ENCODE data around the gene PLXNB2. TPM values are rescaled to one million over a fixed set of nuclear protein-coding genes. Genes with fewer than 3 reads are reported as not detected.
A peak's percentile ranks its signal among the peaks of the same experiment; 100 is the strongest.

The PLXNB2 gene
- polyA plus RNA-seq, 1 of the 3 experiments (the other 2 are of a cell fraction): 108 TPM

DNA sequence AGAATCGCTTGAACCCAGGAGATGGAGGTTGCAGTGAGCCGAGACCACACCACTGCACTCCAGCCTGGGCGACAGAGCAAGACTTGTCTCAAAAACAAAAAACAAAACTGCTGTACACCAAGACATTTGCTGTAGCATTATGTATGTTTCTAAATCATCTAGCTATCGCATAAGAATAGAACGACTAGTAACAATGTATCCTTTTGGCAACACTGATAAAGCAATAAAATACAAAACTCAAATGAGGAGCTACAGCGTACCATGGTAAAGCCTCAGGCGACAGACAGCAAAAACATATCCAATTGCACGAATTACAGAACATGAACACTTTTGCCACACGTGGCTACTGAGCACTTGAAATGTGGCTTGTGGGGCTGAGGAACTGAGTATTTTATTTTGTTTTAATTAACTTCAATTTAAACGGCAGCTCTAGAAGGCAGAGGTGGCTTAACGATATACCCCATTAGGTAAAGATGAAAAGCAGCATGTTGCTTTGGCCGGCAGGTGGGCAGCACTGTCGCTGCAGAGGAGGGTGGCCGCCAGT lies 65.0 kb downstream of the PLXNB2 start:
- Histone ChIP-seq H3K9me3 (no peaks in the 10 kb centered on the region), H4K20me1 (ENCODE audit: insufficient read depth) (peaks cover 33% of the 10 kb centered on the region), H3F3A (replicated peaks; ENCODE audit: insufficient read depth) (peaks cover 13% of the 10 kb centered on the region), H3K4me1 (ENCODE audit: control insufficient read depth in 1 of 2, insufficient read depth in 2 of 2, low read depth in 1 of 2, low read length in 1 of 2) (peaks cover 5 to 39% of the 10 kb centered on the region in 2 experiments; a peak in 2 of 4 replicates), H3K27ac (ENCODE audit: low read depth in 2 of 2, low read length in 1 of 2) (no peak overlapping the region), H3K27me3 (ENCODE audit: insufficient read depth) (no peaks in the 10 kb centered on the region), H3K9me2 (no peaks in the 10 kb centered on the region), H3K36me3 (replicated peaks in 1 of 2; ENCODE audit: control insufficient read depth in 1 of 2, insufficient read depth in 2 of 2, low read length in 1 of 2) (peaks cover 3 to 22% of the 10 kb centered on the region in 2 experiments), H3K9ac (peak overlapping the region; percentile 84; the same call in 1 of the 2 replicates), H2AFZ (ENCODE audit: low read depth) (no peak overlapping the region), H3K79me2 (ENCODE audit: insufficient read depth) (peaks cover 89% of the 10 kb centered on the region), H3K4me3 (ENCODE audit: low read depth in 2 of 2, low read length in 1 of 2) (peak overlapping the region; percentile 84 to 92), H3K4me2 (peak overlapping the region; percentile 85)
- no peak for DNase-seq
- no peak for TF ChIP-seq RFX5 (IDR thresholded peaks at IDR 0.05; ENCODE audit: low read length)
- no peak for TF ChIP-seq TCF12 (IDR thresholded peaks at IDR 0.05)
- peak; percentile 62; the same call in 1 of the 2 replicates for TF ChIP-seq MXI1 (IDR thresholded peaks at IDR 0.05; ENCODE audit: low read depth, low read length)
- POLR2A ChIA-PET: interaction anchor here (0.7 to 0.9 kb wide), 2 partner anchors 75 to 266 kb away, joined by 3 read pairs; partner anchors contain the start of gene NCAPH2
- WGBS (ENCODE audit: low lambda C conversion rate): 55% methylated on average over 14 of the region's 14 CpGs
- CTCF ChIA-PET: interaction anchor here (0.9 to 3.7 kb wide), 10 partner anchors 9 to 116 kb away, joined by 3 to 38 read pairs (median 4); partner anchors contain the start of genes HDAC10 and PLXNB2

DNA sequence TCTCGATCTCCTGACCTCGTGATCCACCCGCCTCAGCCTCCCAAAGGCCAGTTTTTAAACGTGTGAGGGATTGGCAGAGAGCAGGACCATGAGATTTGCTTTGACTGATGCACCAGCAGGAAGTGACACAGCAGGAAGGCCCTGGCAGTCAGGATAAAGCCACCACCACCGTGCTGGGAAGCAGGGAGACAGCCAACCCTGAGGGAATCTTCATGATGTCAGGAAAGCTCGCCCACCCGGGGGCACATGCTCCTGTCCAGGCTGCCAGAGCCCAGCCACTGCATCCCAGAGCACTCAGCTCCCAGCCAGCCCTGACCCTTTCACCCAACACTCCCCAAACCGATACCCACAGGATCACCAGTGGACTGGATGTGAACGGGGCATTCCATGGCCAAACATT lies 68.7 kb downstream of the PLXNB2 start:
- no peak overlapping the region for H3K4me3 ChIP-seq (ENCODE audit: low read depth in 2 of 2, low read length in 1 of 2)
- H3K9ac ChIP-seq: no peak overlapping the region
- DNase-seq: no peak
- TF ChIP-seq NRF1 (IDR thresholded peaks at IDR 0.05; ENCODE audit: low read depth, low read length): no peak
- no peak for TF ChIP-seq MEF2A (IDR thresholded peaks at IDR 0.05; ENCODE audit: borderline replicate concordance, low read depth)
- no peak for TF ChIP-seq FOXM1 (IDR thresholded peaks at IDR 0.05; ENCODE audit: low read depth)
- TF ChIP-seq NFIC (IDR thresholded peaks at IDR 0.05; ENCODE audit: borderline replicate concordance): no peak
- H3K27me3 ChIP-seq (ENCODE audit: insufficient read depth): no peaks in the 10 kb centered on the region
- no peak overlapping the region for H3K4me2 ChIP-seq
- no peaks in the 10 kb centered on the region for H3K9me3 ChIP-seq
- peaks cover 4 to 8% of the 10 kb centered on the region in 2 experiments for H3K36me3 ChIP-seq (replicated peaks in 1 of 2; ENCODE audit: control insufficient read depth in 1 of 2, insufficient read depth in 2 of 2, low read length in 1 of 2)
- no peak overlapping the region for H3K27ac ChIP-seq (ENCODE audit: low read depth in 2 of 2, low read length in 1 of 2)
- H3F3A ChIP-seq (replicated peaks; ENCODE audit: insufficient read depth): peaks cover 11% of the 10 kb centered on the region
- WGBS (ENCODE audit: low lambda C conversion rate): 87% methylated on average over 9 of the region's 9 CpGs
- POLR2A ChIA-PET: no interaction called here
- H3K79me2 ChIP-seq (ENCODE audit: insufficient read depth): peaks cover 93% of the 10 kb centered on the region
- peaks cover 0 to 17% of the 10 kb centered on the region in 2 experiments; a peak in 1 of 4 replicates for H3K4me1 ChIP-seq (ENCODE audit: control insufficient read depth in 1 of 2, insufficient read depth in 2 of 2, low read depth in 1 of 2, low read length in 1 of 2)
- H4K20me1 ChIP-seq (ENCODE audit: insufficient read depth): peaks cover 59% of the 10 kb centered on the region
- H3K9me2 ChIP-seq: no peaks in the 10 kb centered on the region
- CTCF ChIA-PET: interaction anchor here (0.7 to 3.5 kb wide), 9 partner anchors 11 to 382 kb away, joined by 3 to 15 read pairs (median 4); no protein-coding TSS in a partner anchor
- no peak overlapping the region for H2AFZ ChIP-seq (ENCODE audit: low read depth)

DNA sequence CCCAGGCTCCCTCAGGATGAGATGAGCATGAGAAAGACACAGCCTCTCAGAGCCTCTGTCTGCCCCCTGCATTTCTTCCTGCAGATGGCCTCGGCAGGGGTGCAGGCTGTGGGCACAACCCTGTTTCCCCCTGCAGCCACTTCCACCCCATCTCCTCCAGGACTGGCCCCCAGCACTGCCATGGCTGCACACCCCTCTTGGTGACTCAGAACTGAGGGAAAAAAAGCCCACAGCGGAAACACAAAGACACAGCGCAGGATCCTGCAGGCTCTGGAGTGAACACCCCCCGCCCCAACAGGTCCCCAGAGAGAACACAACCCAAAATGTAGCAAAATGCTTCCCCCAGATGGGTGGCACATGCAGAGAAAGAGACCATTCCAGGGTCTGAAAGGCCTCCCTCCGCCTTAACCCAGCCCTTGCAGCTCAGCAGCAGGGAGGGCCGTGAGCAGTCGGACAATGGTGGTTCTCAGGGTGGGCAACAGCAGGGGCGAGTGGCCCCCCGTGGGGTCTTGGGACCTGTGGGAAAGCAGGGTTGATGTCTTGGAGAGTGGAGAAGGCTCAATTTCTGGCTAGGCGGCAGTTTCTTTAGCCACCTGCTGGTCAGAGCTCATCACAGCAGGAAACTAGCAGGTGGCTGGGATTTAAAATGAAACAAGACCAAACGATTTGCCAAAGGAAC lies 70.6 kb downstream of the PLXNB2 start:
- no peak overlapping the region for H3K4me2 ChIP-seq
- H3K36me3 ChIP-seq (replicated peaks in 1 of 2; ENCODE audit: control insufficient read depth in 1 of 2, insufficient read depth in 2 of 2, low read length in 1 of 2): peaks cover 4 to 11% of the 10 kb centered on the region in 2 experiments
- H3F3A ChIP-seq (replicated peaks; ENCODE audit: insufficient read depth): peaks cover 11% of the 10 kb centered on the region
- H3K4me3 ChIP-seq (ENCODE audit: low read depth in 2 of 2, low read length in 1 of 2): no peak overlapping the region
- H4K20me1 ChIP-seq (ENCODE audit: insufficient read depth): peaks cover 46% of the 10 kb centered on the region
- no peak overlapping the region for H3K9ac ChIP-seq
- H3K9me2 ChIP-seq: no peaks in the 10 kb centered on the region
- no peaks in the 10 kb centered on the region for H3K27me3 ChIP-seq (ENCODE audit: insufficient read depth)
- peaks cover 74% of the 10 kb centered on the region for H3K79me2 ChIP-seq (ENCODE audit: insufficient read depth)
- H2AFZ ChIP-seq (ENCODE audit: low read depth): no peak overlapping the region
- 69% methylated on average over 5 of the region's 11 CpGs for WGBS (ENCODE audit: low lambda C conversion rate)
- H3K9me3 ChIP-seq: no peaks in the 10 kb centered on the region
- DNase-seq: no peak
- TF ChIP-seq GATA2 (CRISPR knock-in tag; IDR thresholded peaks at IDR 0.05) (no peak), SMC3 (IDR thresholded peaks at IDR 0.05; ENCODE audit: low read depth, low read length) (peak; percentile 37), YY1 (IDR thresholded peaks at IDR 0.05; ENCODE audit: low read depth) (no peak), ELF1 (IDR thresholded peaks at IDR 0.05) (no peak), RXRA (IDR thresholded peaks at IDR 0.05; ENCODE audit: borderline replicate concordance, low read depth) (no peak), FOXJ3 (CRISPR knock-in tag; IDR thresholded peaks at IDR 0.05) (no peak), RCOR1 (IDR thresholded peaks at IDR 0.05; ENCODE audit: low read length) (no peak), RAD21 (IDR thresholded peaks at IDR 0.05; ENCODE audit: low read length) (peak; percentile 45)
- TF ChIP-seq, protein P1, sequence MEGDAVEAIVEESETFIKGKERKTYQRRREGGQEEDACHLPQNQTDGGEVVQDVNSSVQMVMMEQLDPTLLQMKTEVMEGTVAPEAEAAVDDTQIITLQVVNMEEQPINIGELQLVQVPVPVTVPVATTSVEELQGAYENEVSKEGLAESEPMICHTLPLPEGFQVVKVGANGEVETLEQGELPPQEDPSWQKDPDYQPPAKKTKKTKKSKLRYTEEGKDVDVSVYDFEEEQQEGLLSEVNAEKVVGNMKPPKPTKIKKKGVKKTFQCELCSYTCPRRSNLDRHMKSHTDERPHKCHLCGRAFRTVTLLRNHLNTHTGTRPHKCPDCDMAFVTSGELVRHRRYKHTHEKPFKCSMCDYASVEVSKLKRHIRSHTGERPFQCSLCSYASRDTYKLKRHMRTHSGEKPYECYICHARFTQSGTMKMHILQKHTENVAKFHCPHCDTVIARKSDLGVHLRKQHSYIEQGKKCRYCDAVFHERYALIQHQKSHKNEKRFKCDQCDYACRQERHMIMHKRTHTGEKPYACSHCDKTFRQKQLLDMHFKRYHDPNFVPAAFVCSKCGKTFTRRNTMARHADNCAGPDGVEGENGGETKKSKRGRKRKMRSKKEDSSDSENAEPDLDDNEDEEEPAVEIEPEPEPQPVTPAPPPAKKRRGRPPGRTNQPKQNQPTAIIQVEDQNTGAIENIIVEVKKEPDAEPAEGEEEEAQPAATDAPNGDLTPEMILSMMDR (IDR thresholded peaks at IDR 0.05): peak; percentile 55
- TF ChIP-seq, protein P2, sequence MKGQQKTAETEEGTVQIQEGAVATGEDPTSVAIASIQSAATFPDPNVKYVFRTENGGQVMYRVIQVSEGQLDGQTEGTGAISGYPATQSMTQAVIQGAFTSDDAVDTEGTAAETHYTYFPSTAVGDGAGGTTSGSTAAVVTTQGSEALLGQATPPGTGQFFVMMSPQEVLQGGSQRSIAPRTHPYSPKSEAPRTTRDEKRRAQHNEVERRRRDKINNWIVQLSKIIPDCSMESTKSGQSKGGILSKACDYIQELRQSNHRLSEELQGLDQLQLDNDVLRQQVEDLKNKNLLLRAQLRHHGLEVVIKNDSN (IDR thresholded peaks at IDR 0.05; ENCODE audit: borderline replicate concordance, low read depth): no peak
- TF ChIP-seq, protein P3, sequence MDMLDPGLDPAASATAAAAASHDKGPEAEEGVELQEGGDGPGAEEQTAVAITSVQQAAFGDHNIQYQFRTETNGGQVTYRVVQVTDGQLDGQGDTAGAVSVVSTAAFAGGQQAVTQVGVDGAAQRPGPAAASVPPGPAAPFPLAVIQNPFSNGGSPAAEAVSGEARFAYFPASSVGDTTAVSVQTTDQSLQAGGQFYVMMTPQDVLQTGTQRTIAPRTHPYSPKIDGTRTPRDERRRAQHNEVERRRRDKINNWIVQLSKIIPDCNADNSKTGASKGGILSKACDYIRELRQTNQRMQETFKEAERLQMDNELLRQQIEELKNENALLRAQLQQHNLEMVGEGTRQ (IDR thresholded peaks at IDR 0.05; ENCODE audit: borderline replicate concordance, low read depth, low read length): no peak
- no peak overlapping the region for H3K27ac ChIP-seq (ENCODE audit: low read depth in 2 of 2, low read length in 1 of 2)
- peaks cover 0 to 9% of the 10 kb centered on the region in 2 experiments; a peak in 1 of 4 replicates for H3K4me1 ChIP-seq (ENCODE audit: control insufficient read depth in 1 of 2, insufficient read depth in 2 of 2, low read depth in 1 of 2, low read length in 1 of 2)
- POLR2A ChIA-PET: no interaction called here
- CTCF ChIA-PET: interaction anchor here (0.6 to 3.5 kb wide), 23 partner anchors 9 to 468 kb away, joined by 3 to 19 read pairs (median 4); partner anchors contain the start of genes HDAC10 and SCO2

Measured in SK-N-SH (cell line).